HEK293 (cell line): ENCODE measurements around the gene HPSE2.

Experiments used
- MYNN ChIP-seq: fragments of 450-650 bp; formaldehyde crosslinking; IDR thresholded peaks from 2 replicates; pipeline ENCODE4 v1.5.1; 2016; ENCODE audit warnings: missing biosample characterization, missing genetic modification characterization, borderline replicate concordance
- ZBTB7A ChIP-seq: fragments of 450-650 bp; formaldehyde crosslinking; IDR thresholded peaks from 2 replicates; pipeline ENCODE4 v1.5.1; 2016; ENCODE audit warnings: low read depth, missing biosample characterization, missing genetic modification characterization
- ZNF302 ChIP-seq: fragments of 450-650 bp; formaldehyde crosslinking; IDR thresholded peaks from 2 replicates; pipeline ENCODE4 v1.5.1; 2016; ENCODE audit warnings: missing biosample characterization, missing genetic modification characterization, low read depth
- ZNF335 ChIP-seq: fragments of 450-650 bp; formaldehyde crosslinking; conservative IDR thresholded peaks from 2 replicates; pipeline ENCODE4 v1.5.1; 2016; ENCODE audit warnings: missing biosample characterization, missing genetic modification characterization
- ZNF529 ChIP-seq: fragments of 450-650 bp; formaldehyde crosslinking; IDR thresholded peaks from 2 replicates; pipeline ENCODE4 v1.5.1; 2017; ENCODE audit warnings: missing genetic modification characterization, missing biosample characterization; ENCODE audit not compliant: insufficient replicate concordance
- TF ChIP-seq, protein P1 (sequence below): fragments of 450-650 bp; formaldehyde crosslinking; optimal IDR thresholded peaks from 2 replicates; pipeline ENCODE3; 2016; ENCODE audit warnings: missing biosample characterization, mild to moderate bottlenecking, missing genetic modification characterization
- TF ChIP-seq, protein P2 (sequence below): fragments of 450-650 bp; formaldehyde crosslinking; IDR thresholded peaks from 2 replicates; pipeline ENCODE4 v1.5.1; 2016; ENCODE audit warnings: missing biosample characterization, missing genetic modification characterization

DNA sequence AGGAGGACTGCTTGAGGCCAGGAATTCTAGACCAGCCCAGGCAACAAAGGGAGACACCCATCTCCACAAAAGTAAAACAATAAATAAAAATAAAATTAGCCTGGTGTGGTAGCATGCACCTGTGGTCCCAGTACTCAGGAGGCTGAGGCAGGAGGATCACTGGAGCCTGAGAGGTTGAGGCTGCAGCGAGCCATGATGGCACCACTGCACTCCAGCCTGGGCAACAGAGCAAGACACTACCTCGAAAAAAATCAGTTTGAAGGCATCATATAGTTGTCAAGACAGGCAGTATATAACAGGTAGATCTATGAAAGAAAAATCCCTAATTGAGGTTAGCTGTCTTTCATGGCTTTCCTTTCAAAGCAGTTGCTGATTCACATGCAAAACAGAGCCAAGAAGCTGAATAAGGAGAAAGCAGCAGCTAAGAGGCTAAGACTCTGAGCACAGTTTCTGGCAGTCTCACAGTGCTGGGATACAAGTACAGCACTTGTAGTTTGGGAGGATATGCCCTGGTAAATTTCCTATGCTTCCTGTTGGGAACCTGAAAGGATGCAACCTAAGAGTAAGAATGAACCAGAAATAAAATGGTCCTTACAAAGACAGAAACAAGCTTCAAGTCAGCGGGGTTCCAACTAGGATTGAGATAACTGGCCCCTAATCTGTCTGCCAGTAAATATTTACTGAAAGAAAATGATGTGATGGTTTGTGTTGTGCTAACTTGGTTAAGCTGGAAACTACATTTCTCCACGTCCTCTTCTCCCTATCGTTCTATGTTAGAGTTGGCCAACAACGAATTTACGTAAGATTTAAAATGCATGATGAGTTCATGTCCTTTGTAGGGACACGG, 420.4 kb downstream of the HPSE2 start:
- TF ChIP-seq ZNF335 (tag by site-specific recombination) = no peak
- no peak for TF ChIP-seq ZBTB7A (tag by site-specific recombination)
- no peak for TF ChIP-seq ZNF302
- no peak for TF ChIP-seq MYNN (tag by site-specific recombination)
- TF ChIP-seq, protein P1, sequence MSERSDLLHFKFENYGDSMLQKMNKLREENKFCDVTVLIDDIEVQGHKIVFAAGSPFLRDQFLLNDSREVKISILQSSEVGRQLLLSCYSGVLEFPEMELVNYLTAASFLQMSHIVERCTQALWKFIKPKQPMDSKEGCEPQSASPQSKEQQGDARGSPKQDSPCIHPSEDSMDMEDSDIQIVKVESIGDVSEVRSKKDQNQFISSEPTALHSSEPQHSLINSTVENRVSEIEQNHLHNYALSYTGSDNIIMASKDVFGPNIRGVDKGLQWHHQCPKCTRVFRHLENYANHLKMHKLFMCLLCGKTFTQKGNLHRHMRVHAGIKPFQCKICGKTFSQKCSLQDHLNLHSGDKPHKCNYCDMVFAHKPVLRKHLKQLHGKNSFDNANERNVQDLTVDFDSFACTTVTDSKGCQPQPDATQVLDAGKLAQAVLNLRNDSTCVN (tag by site-specific recombination) = no peak
- no peak for TF ChIP-seq ZNF529 (tag by site-specific recombination)
- TF ChIP-seq, protein P2, sequence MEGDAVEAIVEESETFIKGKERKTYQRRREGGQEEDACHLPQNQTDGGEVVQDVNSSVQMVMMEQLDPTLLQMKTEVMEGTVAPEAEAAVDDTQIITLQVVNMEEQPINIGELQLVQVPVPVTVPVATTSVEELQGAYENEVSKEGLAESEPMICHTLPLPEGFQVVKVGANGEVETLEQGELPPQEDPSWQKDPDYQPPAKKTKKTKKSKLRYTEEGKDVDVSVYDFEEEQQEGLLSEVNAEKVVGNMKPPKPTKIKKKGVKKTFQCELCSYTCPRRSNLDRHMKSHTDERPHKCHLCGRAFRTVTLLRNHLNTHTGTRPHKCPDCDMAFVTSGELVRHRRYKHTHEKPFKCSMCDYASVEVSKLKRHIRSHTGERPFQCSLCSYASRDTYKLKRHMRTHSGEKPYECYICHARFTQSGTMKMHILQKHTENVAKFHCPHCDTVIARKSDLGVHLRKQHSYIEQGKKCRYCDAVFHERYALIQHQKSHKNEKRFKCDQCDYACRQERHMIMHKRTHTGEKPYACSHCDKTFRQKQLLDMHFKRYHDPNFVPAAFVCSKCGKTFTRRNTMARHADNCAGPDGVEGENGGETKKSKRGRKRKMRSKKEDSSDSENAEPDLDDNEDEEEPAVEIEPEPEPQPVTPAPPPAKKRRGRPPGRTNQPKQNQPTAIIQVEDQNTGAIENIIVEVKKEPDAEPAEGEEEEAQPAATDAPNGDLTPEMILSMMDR (tag by site-specific recombination) = no peak
